Measurements from ENCODE around the gene PAPPA2. TPM values are rescaled to one million over a fixed set of nuclear protein-coding genes. Genes with fewer than 3 reads are reported as not detected.

PAPPA2 gene
- polyA plus RNA-seq, 1 experiment, result 0.97 TPM

GRCh38 chr1:176858433-176858916, 395.5 kb downstream of the PAPPA2 start:
- Histone ChIP-seq H3K4me3 (ENCODE audit: low read depth, low read length) (no peak overlapping the region), H3K27me3 (ENCODE audit: control insufficient read depth, insufficient read depth, low read length) (no peaks in the 10 kb centered on the region), H3K36me3 (ENCODE audit: control insufficient read depth, insufficient read depth, low read length) (no peaks in the 10 kb centered on the region)
- no peak for TF ChIP-seq CTCF (IDR thresholded peaks at IDR 0.05; ENCODE audit: insufficient read depth, low read depth, low read length)
- POLR2A ChIA-PET, result no interaction called here
- DNase-seq (ENCODE audit: low read depth), result no peak
- CTCF ChIA-PET, result interaction anchor here (0.6 kb wide), 1 partner anchor 524 kb away, joined by 3 read pairs; no protein-coding TSS in a partner anchor

- no peaks in the 10 kb centered on the region for H3K36me3 ChIP-seq (ENCODE audit: control insufficient read depth, insufficient read depth, low read length)
- ChIA-PET CTCF (interaction anchor here (1.2 kb wide), 1 partner anchor 9 kb away, joined by 3 read pairs; no protein-coding TSS in a partner anchor), POLR2A (no interaction called here)
- no peak for DNase-seq (ENCODE audit: low read depth)
- no peaks in the 10 kb centered on the region for H3K27me3 ChIP-seq (ENCODE audit: control insufficient read depth, insufficient read depth, low read length)
- TF ChIP-seq CTCF (IDR thresholded peaks at IDR 0.05; ENCODE audit: insufficient read depth, low read depth, low read length), result no peak
- H3K4me3 ChIP-seq (ENCODE audit: low read depth, low read length), result no peak overlapping the region
These were observed 400.6 kb downstream of the PAPPA2 start for GRCh38 chr1:176863613-176864012.

- no peak for TF ChIP-seq CTCF (IDR thresholded peaks at IDR 0.05; ENCODE audit: insufficient read depth, low read depth, low read length)
- no peaks in the 10 kb centered on the region for H3K27me3 ChIP-seq (ENCODE audit: control insufficient read depth, insufficient read depth, low read length)
- no peak overlapping the region for H3K4me3 ChIP-seq (ENCODE audit: low read depth, low read length)
- no peak for DNase-seq (ENCODE audit: low read depth)
- no peaks in the 10 kb centered on the region for H3K36me3 ChIP-seq (ENCODE audit: control insufficient read depth, insufficient read depth, low read length)
- POLR2A ChIA-PET, result no interaction called here
- CTCF ChIA-PET, result interaction anchor here (1.2 kb wide), 1 partner anchor 10 kb away, joined by 3 read pairs; no protein-coding TSS in a partner anchor
These were observed 401.2 kb downstream of the PAPPA2 start for GRCh38 chr1:176864211-176864610.

GRCh38 chr1:176866011-176866714, 403.2 kb downstream of the PAPPA2 start:
- TF ChIP-seq CTCF (IDR thresholded peaks at IDR 0.05; ENCODE audit: insufficient read depth, low read depth, low read length), result no peak
- Histone ChIP-seq H3K4me3 (ENCODE audit: low read depth, low read length) (no peak overlapping the region), H3K36me3 (ENCODE audit: control insufficient read depth, insufficient read depth, low read length) (no peaks in the 10 kb centered on the region), H3K27me3 (ENCODE audit: control insufficient read depth, insufficient read depth, low read length) (peaks cover 2% of the 10 kb centered on the region; the same call in 1 of the 2 replicates)
- ChIA-PET CTCF (no interaction called here), POLR2A (no interaction called here)
- DNase-seq (ENCODE audit: low read depth), result no peak

- H3K36me3 ChIP-seq (ENCODE audit: control insufficient read depth, insufficient read depth, low read length), result no peaks in the 10 kb centered on the region
- H3K27me3 ChIP-seq (ENCODE audit: control insufficient read depth, insufficient read depth, low read length), result peaks cover 2% of the 10 kb centered on the region; the same call in 1 of the 2 replicates
- CTCF ChIA-PET, result interaction anchor here (1.0 to 1.6 kb wide), 2 partner anchors 9 to 1044 kb away, joined by 3 read pairs; no protein-coding TSS in a partner anchor
- H3K4me3 ChIP-seq (ENCODE audit: low read depth, low read length), result no peak overlapping the region
- POLR2A ChIA-PET, result no interaction called here
- TF ChIP-seq CTCF (IDR thresholded peaks at IDR 0.05; ENCODE audit: insufficient read depth, low read depth, low read length), result no peak
- no peak for DNase-seq (ENCODE audit: low read depth)
These were observed 406.6 kb downstream of the PAPPA2 start for GRCh38 chr1:176869577-176869976.

Measured in BJ (cell line).